ENCODE measurements around the gene TULP3. TPM values are rescaled to one million over a fixed set of nuclear protein-coding genes. Genes with fewer than 3 reads are reported as not detected.

The TULP3 gene
- total and polyA plus RNA-seq, 10 of the 15 experiments (the other 5 are each of a cell fraction or from before 2014, with no cell fraction given), result 3.1 to 10.4 (median 8.1) TPM

DNA sequence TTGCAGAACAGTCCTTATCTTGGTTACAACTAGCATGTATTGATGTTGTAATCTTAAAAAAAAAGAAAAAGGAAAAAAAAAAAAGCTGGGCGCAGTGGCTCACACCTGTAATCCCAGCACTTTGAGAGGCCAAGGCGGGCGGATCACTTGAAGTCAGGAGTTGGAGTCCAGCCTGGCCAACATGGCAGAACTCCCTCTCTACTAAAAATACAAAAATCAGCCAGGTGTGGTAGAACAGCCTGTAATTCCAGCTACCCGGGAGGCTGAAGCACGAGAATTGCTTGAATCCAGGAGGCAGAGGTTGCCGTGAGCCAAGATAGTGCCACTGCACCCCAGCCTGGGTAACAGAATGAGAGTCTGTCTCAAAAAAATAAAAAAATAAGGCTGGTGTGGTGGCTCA is 42.9 kb downstream of the TULP3 start:
- Histone ChIP-seq H3K36me3 (ENCODE audit: control insufficient read depth in 2 of 2, insufficient read depth in 2 of 2, low read length in 1 of 2) (no peaks in the 10 kb centered on the region; a peak in 1 of 4 replicates), H3K79me2 (ENCODE audit: control insufficient read depth, insufficient read depth, low read length) (no peaks in the 10 kb centered on the region), H3K27ac (ENCODE audit: control insufficient read depth, insufficient read depth) (no peak overlapping the region), H3K9me3 (replicated peaks; ENCODE audit: control insufficient read depth, insufficient read depth, low read length) (no peaks in the 10 kb centered on the region), H3K9ac (ENCODE audit: control insufficient read depth, insufficient read depth, low read length) (no peak overlapping the region), H3K4me1 (ENCODE audit: control insufficient read depth, insufficient read depth, low read length) (no peaks in the 10 kb centered on the region), H3K27me3 (replicated peaks in 1 of 2; ENCODE audit: control insufficient read depth in 2 of 2, insufficient read depth in 2 of 2, low read length in 1 of 2) (no peaks in the 10 kb centered on the region), H2AFZ (ENCODE audit: control insufficient read depth, low read depth, low read length) (no peak overlapping the region), H3K4me2 (ENCODE audit: control insufficient read depth, insufficient read depth) (no peak overlapping the region), H4K20me1 (ENCODE audit: control insufficient read depth, insufficient read depth) (no peaks in the 10 kb centered on the region), H3K4me3 (no peak overlapping the region)
- CTCF ChIA-PET, result interaction anchor here (2.2 kb wide), 1 partner anchor 11 kb away, joined by 11 read pairs; no protein-coding TSS in a partner anchor
- DNase-seq (ENCODE audit: low read depth, low spot score) (no peak), ATAC-seq (no peak), FAIRE-seq (no peak)
- RAD21 ChIA-PET (ENCODE audit: unreplicated experiment), result interaction anchor here (0.9 kb wide), 1 partner anchor 43 kb away, joined by 3 read pairs; the partner anchor contains the start of gene TULP3
- in situ Hi-C loops (cut with MboI) (no loop called here), intact Hi-C loops (cut with micrococcal nuclease; ENCODE audit: unreplicated experiment) (loop anchor here (5.0 kb wide), 1 partner anchor 41 kb away; the partner anchor contains the start of gene TULP3)
- SMC1A ChIA-PET (ENCODE audit: uncharacterized antibody, unreplicated experiment), result no interaction called here
- POLR2A ChIA-PET, result no interaction called here
- TF ChIP-seq RFX5 (IDR thresholded peaks at IDR 0.05; ENCODE audit: low read depth, low read length) (no peak), SMAD1 (IDR thresholded peaks at IDR 0.05; ENCODE audit: low read depth, partially characterized antibody) (no peak), SRF (IDR thresholded peaks at IDR 0.05; ENCODE audit: low read depth in 2 of 2, low read length in 2 of 2) (no peak), ZNF207 (IDR thresholded peaks at IDR 0.05; ENCODE audit: borderline replicate concordance) (no peak), ZBTB33 (IDR thresholded peaks at IDR 0.05) (no peak), RAD51 (IDR thresholded peaks at IDR 0.05) (no peak), CTCF (IDR thresholded peaks at IDR 0.05 in 2 of 3, conservative IDR thresholded peaks at IDR 0.05 in 1 of 3; ENCODE audit: control insufficient read depth in 2 of 3, extremely low read depth in 1 of 3, insufficient read depth in 1 of 3, low read depth in 3 of 3, low read length in 3 of 3) (no peak), RELA (IDR thresholded peaks at IDR 0.05; ENCODE audit: borderline replicate concordance, partially characterized antibody) (no peak), BACH1 (IDR thresholded peaks at IDR 0.05; ENCODE audit: borderline replicate concordance) (no peak), CBFB (IDR thresholded peaks at IDR 0.05; ENCODE audit: low read depth) (no peak), STAT3 (IDR thresholded peaks at IDR 0.05; ENCODE audit: low read depth, low read length) (no peak), POLR2A (IDR thresholded peaks at IDR 0.05; ENCODE audit: low read depth, low read length) (no peak), SPI1 (IDR thresholded peaks at IDR 0.05; ENCODE audit: borderline replicate concordance, insufficient read depth, low read depth, low read length) (no peak), JUND (IDR thresholded peaks at IDR 0.05; ENCODE audit: low read depth, low read length) (no peak)
- TF ChIP-seq, protein P1, sequence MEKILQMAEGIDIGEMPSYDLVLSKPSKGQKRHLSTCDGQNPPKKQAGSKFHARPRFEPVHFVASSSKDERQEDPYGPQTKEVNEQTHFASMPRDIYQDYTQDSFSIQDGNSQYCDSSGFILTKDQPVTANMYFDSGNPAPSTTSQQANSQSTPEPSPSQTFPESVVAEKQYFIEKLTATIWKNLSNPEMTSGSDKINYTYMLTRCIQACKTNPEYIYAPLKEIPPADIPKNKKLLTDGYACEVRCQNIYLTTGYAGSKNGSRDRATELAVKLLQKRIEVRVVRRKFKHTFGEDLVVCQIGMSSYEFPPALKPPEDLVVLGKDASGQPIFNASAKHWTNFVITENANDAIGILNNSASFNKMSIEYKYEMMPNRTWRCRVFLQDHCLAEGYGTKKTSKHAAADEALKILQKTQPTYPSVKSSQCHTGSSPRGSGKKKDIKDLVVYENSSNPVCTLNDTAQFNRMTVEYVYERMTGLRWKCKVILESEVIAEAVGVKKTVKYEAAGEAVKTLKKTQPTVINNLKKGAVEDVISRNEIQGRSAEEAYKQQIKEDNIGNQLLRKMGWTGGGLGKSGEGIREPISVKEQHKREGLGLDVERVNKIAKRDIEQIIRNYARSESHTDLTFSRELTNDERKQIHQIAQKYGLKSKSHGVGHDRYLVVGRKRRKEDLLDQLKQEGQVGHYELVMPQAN (conservative IDR thresholded peaks at IDR 0.05), result no peak
- no TSS peak for BruUV-seq (replicated peaks)
- 98% methylated on average over 6 of the region's 6 CpGs for WGBS (ENCODE audit: insufficient coverage, insufficient replicate concordance, low lambda C conversion rate, missing lambda C conversion rate)
